ENCODE measurements around the gene MCM5.
A peak's percentile ranks its signal among the peaks of the same experiment; 100 is the strongest.

MCM5 gene

GRCh38 chr22:35399678-35400500, at the start of gene MCM5:
Gene MCM5 (plus strand): TSS chr22:35400140. CDS start chr22:35400439, 299 bp downstream.
- peak; percentile 71 for TF ChIP-seq TAF1 (IDR thresholded peaks at IDR 0.05; ENCODE audit: low read depth)
- no peak for TF ChIP-seq CREB1 (IDR thresholded peaks at IDR 0.05; ENCODE audit: low read depth)
- TF ChIP-seq EP300 (IDR thresholded peaks at IDR 0.05; ENCODE audit: borderline replicate concordance) = no peak
- peak; percentile 96 for TF ChIP-seq YY1 (IDR thresholded peaks at IDR 0.05; ENCODE audit: low read depth)
- no peak for TF ChIP-seq CEBPB (IDR thresholded peaks at IDR 0.05)
- no peak for TF ChIP-seq NFIC (IDR thresholded peaks at IDR 0.05)
- TF ChIP-seq MAX (IDR thresholded peaks at IDR 0.05) = peak; percentile 71
- TF ChIP-seq TEAD4 (IDR thresholded peaks at IDR 0.05) = peak; percentile 64; the same call in 1 of the 2 replicates

GRCh38 chr22:35350539-35351503, 49.1 kb upstream of the MCM5 start:
- no peak for TF ChIP-seq EP300 (IDR thresholded peaks at IDR 0.05; ENCODE audit: borderline replicate concordance)
- TF ChIP-seq CEBPB (IDR thresholded peaks at IDR 0.05) = no peak
- TF ChIP-seq ZBTB7A (IDR thresholded peaks at IDR 0.05; ENCODE audit: low read depth) = 0 out of 2 replicates have a peak, but pooled peaks have one; percentile 30
- TF ChIP-seq RAD21 (IDR thresholded peaks at IDR 0.05; ENCODE audit: low read depth) = peak; percentile 95
- no peak for TF ChIP-seq USF1 (IDR thresholded peaks at IDR 0.05)
- peak; percentile 25; the same call in 1 of the 2 replicates for TF ChIP-seq TEAD4 (IDR thresholded peaks at IDR 0.05)

- no peak for TF ChIP-seq CREB1 (IDR thresholded peaks at IDR 0.05; ENCODE audit: low read depth)
- peak; percentile 13; the same call in 1 of the 2 replicates for TF ChIP-seq RAD21 (IDR thresholded peaks at IDR 0.05; ENCODE audit: low read depth)
Measured at GRCh38 chr22:35352214-35353111, 47.5 kb upstream of the MCM5 start.

GRCh38 chr22:35353318-35353717, 46.6 kb upstream of the MCM5 start:
- TF ChIP-seq ZBTB7A (IDR thresholded peaks at IDR 0.05; ENCODE audit: low read depth) = no peak
- no peak for TF ChIP-seq NFIC (IDR thresholded peaks at IDR 0.05)
- no peak for TF ChIP-seq REST (IDR thresholded peaks at IDR 0.05; ENCODE audit: low read depth)
- no peak for TF ChIP-seq EGR1 (IDR thresholded peaks at IDR 0.05)
- no peak for TF ChIP-seq TCF12 (IDR thresholded peaks at IDR 0.05; ENCODE audit: low read depth)
- no peak for TF ChIP-seq TEAD4 (IDR thresholded peaks at IDR 0.05)
- TF ChIP-seq TAF1 (IDR thresholded peaks at IDR 0.05; ENCODE audit: low read depth) = no peak
- TF ChIP-seq RAD21 (IDR thresholded peaks at IDR 0.05; ENCODE audit: low read depth) = no peak
- TF ChIP-seq USF1 (IDR thresholded peaks at IDR 0.05) = no peak
- no peak for TF ChIP-seq FOXM1 (IDR thresholded peaks at IDR 0.05; ENCODE audit: borderline replicate concordance, low read depth)
- no peak for TF ChIP-seq YY1 (IDR thresholded peaks at IDR 0.05; ENCODE audit: low read depth)
- TF ChIP-seq MAX (IDR thresholded peaks at IDR 0.05) = no peak
- no peak for TF ChIP-seq EP300 (IDR thresholded peaks at IDR 0.05; ENCODE audit: borderline replicate concordance)
- TF ChIP-seq CEBPB (IDR thresholded peaks at IDR 0.05) = no peak
- no peak for TF ChIP-seq CREB1 (IDR thresholded peaks at IDR 0.05; ENCODE audit: low read depth)

- TF ChIP-seq TCF12 (IDR thresholded peaks at IDR 0.05; ENCODE audit: low read depth) (no peak), YY1 (IDR thresholded peaks at IDR 0.05; ENCODE audit: low read depth) (no peak), REST (IDR thresholded peaks at IDR 0.05; ENCODE audit: low read depth) (no peak), TEAD4 (IDR thresholded peaks at IDR 0.05) (no peak)
Measured at GRCh38 chr22:35354068-35354467, 45.9 kb upstream of the MCM5 start.

Data from Ishikawa (cell line).